ENCODE measurements around the gene SLTM.
A peak's percentile ranks its signal among the peaks of the same experiment; 100 is the strongest.
"Not testable (repeated sequence)": the region's sequence is repeated elsewhere in the genome, so short reads cannot be mapped to it uniquely, and the experiment has no call there.

The SLTM gene

DNA sequence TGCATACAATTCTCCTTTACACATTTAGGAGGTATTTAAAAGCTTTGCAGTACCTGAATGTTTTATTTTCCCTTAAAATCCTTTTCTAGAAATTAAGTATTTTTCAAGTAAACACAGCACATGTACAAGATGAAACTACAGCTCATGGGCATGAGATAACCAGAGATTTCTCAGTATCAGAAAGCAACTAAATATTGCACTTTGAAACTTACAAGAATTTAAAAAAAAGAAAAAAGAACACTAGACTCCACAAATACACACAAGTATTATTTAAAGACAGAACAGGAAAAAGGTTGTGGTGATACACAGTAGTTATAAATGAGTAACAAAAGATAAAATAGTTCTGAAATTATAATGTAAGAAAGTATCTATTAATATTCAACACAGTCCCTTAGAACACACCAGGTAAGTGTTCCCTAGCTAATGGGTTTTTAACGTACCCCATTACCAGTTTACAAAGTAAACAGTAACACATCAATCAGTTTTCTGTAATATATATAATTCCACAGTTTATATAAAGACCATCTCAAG, 35.3 kb downstream of the SLTM start:
- no peak for TF ChIP-seq ZFX (IDR thresholded peaks at IDR 0.05; ENCODE audit: borderline replicate concordance)
- no peak overlapping the region for H3K27ac ChIP-seq

DNA sequence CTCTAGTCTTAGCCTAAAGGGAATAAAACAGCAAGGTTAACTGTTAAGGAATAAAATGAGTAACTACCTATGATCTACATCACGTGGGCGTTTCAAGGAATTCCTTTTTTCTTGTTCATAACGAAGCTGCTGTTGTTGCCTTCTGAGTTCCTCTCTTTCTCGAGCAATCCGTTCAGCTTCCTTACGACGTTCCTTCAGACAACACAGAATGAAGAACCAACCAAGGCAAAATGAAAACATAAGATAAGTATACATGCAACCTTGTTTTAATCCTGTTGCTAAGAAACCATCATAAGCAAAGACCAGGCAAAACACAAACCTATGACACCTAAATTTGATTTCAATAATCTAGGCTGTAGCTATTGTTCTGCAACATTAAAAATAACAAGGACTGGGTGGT, 44.1 kb downstream of the SLTM start:
- no peak overlapping the region for H3K27ac ChIP-seq
- TF ChIP-seq, protein P1, sequence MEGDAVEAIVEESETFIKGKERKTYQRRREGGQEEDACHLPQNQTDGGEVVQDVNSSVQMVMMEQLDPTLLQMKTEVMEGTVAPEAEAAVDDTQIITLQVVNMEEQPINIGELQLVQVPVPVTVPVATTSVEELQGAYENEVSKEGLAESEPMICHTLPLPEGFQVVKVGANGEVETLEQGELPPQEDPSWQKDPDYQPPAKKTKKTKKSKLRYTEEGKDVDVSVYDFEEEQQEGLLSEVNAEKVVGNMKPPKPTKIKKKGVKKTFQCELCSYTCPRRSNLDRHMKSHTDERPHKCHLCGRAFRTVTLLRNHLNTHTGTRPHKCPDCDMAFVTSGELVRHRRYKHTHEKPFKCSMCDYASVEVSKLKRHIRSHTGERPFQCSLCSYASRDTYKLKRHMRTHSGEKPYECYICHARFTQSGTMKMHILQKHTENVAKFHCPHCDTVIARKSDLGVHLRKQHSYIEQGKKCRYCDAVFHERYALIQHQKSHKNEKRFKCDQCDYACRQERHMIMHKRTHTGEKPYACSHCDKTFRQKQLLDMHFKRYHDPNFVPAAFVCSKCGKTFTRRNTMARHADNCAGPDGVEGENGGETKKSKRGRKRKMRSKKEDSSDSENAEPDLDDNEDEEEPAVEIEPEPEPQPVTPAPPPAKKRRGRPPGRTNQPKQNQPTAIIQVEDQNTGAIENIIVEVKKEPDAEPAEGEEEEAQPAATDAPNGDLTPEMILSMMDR (IDR thresholded peaks at IDR 0.05), result no peak
- TF ChIP-seq ZFX (IDR thresholded peaks at IDR 0.05; ENCODE audit: borderline replicate concordance), result no peak

GRCh38 chr15:58886921-58887320, 46.6 kb downstream of the SLTM start:
- H3K27ac ChIP-seq, result no peak overlapping the region
- TF ChIP-seq, protein P1 (IDR thresholded peaks at IDR 0.05), result no peak
- no peak for TF ChIP-seq ZFX (IDR thresholded peaks at IDR 0.05; ENCODE audit: borderline replicate concordance)

GRCh38 chr15:58883926-58884325, 49.6 kb downstream of the SLTM start:
- not testable (repeated sequence) for H3K27ac ChIP-seq

DNA sequence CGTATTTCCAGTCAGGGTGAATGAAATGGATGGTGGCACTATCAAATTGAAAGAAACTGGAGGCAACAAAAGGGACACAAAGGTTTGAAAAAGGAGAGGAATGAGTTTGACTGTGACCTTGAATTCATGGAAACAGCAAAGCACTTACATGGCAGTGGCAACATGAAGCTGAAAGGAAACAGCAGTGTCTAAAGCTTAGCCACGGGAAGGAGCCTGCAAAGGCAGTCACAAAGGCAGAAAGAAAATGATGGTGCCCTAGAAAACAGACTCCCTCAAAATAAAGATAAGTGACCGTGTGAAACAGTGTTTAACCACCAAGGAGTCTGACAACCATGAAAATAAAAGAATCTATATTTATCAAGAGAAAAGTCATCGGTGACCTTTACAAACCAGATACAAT, 51.2 kb downstream of the SLTM start:
- TF ChIP-seq, protein P1 (IDR thresholded peaks at IDR 0.05), result no peak
- TF ChIP-seq ZFX (IDR thresholded peaks at IDR 0.05; ENCODE audit: borderline replicate concordance), result no peak
- H3K27ac ChIP-seq, result no peak overlapping the region

GRCh38 chr15:58880320-58880719, 53.2 kb downstream of the SLTM start:
- no peak for TF ChIP-seq ZFX (IDR thresholded peaks at IDR 0.05; ENCODE audit: borderline replicate concordance)
- TF ChIP-seq, protein P1 (IDR thresholded peaks at IDR 0.05), result no peak
- no peak overlapping the region for H3K27ac ChIP-seq

DNA sequence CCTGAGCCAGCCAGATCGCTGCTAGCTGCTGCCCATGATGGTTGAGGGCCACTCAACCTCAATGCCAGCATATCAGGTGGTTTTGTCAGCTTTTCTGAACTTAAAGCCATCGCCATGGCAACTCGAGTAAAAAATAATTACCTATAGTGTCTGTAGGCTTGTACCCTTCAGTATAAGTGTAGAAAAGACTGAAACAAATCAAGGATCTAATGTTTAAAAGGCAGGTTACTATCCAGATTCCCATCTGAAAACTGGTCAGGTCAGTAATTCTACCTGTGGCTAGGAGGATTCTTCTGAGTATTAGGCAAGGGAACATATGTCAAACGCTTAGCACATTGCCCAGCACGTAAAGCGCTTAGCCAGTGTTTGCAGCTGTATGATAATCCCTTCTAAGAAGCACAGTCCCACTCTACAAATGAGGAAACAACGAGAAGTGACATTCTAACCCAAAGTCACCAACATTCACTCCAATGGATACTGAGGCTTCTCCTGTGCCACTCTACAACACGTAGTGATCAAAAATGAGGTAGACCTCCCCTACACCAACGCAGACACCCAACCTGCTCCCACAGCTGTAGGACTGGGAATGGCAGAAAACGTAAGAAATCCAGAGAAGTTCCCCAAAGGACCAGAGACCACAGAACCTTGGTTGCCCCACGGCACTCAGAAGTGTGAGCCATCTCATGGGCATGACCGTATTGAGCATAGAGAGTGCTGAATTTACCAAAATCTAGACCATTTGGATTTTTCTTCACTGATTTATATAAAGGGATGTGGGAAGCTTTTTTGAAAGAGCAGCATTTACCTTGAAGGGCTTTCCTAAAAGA, 55.3 kb downstream of the SLTM start:
- no peak for TF ChIP-seq ZFX (IDR thresholded peaks at IDR 0.05; ENCODE audit: borderline replicate concordance)
- TF ChIP-seq, protein P1 (IDR thresholded peaks at IDR 0.05), result no peak

GRCh38 chr15:58876306-58877106, 57.0 kb downstream of the SLTM start:
- no peak for TF ChIP-seq ZFX (IDR thresholded peaks at IDR 0.05; ENCODE audit: borderline replicate concordance)
- TF ChIP-seq, protein P1 (IDR thresholded peaks at IDR 0.05), result no peak
- peak overlapping the region; percentile 7; the same call in 1 of the 2 replicates for H3K27ac ChIP-seq

More for the DNA sequence above, 55.3 kb downstream of the SLTM start:
- no peak overlapping the region for H3K27ac ChIP-seq

Measured in 22Rv1 (cell line).